OCI-LY7 (cell line): ENCODE data around the gene B3GLCT.

Experiments
- CTCF ChIP-seq: fragments of 200-600 bp; sonication (generic); conservative IDR thresholded peaks from 2 replicates; pipeline ENCODE4 v1.5.1; 2014; ENCODE audit warnings: mild to moderate bottlenecking, antibody characterized with exemption, low read length, moderate library complexity, mixed read lengths
- EZH2phosphoT487 ChIP-seq: fragments of 200-600 bp; sonication (generic); IDR thresholded peaks from 2 replicates; pipeline ENCODE4 v1.6.1; 2018; ENCODE audit warnings: low read depth, borderline replicate concordance, mild to moderate bottlenecking, mixed run types, antibody characterized with exemption, low read length, moderate library complexity, mixed read lengths

DNA sequence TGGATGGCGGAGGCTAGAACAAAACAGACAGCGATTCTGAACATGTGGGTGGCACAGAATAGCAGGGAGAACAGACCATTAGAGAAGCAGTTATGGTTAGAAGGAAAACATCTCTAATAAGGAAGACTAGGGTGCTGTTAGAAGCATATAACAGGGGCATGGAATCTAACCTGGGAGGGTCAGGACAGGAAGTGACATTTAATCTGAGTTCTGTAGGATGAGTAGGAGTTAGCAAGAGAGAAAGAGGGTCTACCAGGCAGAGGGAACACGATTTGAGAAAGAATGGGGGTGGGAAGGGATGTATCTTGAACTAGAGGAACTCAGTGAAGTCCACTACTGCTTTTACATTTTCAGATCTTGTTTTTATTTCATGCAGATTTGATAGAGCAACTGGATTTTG is 48.6 kb downstream of the B3GLCT start:
- no peak for TF ChIP-seq CTCF
- no peak for TF ChIP-seq EZH2phosphoT487
